ENCODE measurements around the gene ILKAP.

- TF ChIP-seq EP300 (IDR thresholded peaks at IDR 0.05) (no peak), CTCF (IDR thresholded peaks at IDR 0.05) (peak in 3 of 7 experiments; percentile 38 to 47 (median 43)), POLR2A (IDR thresholded peaks at IDR 0.05) (no peak), POLR2AphosphoS5 (IDR thresholded peaks at IDR 0.05) (no peak)
Measured at GRCh38 chr2:238158509-238159070, 44.9 kb downstream of the ILKAP start, which contains the start of gene ERFE.

All from stomach (tissue), 4 donors.